GM20431 (cell line): Measurements from ENCODE around the gene PDZD7.

Experiments
- in situ Hi-C: fragments of 300-500 bp; cut with MseI, MboI; formaldehyde crosslinking; loops from one replicate; pipeline ENCODE4 v1.15.0; 2020; ENCODE audit warnings: low sequenced_read_pairs; ENCODE audit not compliant: unreplicated experiment

PDZD7 gene

DNA sequence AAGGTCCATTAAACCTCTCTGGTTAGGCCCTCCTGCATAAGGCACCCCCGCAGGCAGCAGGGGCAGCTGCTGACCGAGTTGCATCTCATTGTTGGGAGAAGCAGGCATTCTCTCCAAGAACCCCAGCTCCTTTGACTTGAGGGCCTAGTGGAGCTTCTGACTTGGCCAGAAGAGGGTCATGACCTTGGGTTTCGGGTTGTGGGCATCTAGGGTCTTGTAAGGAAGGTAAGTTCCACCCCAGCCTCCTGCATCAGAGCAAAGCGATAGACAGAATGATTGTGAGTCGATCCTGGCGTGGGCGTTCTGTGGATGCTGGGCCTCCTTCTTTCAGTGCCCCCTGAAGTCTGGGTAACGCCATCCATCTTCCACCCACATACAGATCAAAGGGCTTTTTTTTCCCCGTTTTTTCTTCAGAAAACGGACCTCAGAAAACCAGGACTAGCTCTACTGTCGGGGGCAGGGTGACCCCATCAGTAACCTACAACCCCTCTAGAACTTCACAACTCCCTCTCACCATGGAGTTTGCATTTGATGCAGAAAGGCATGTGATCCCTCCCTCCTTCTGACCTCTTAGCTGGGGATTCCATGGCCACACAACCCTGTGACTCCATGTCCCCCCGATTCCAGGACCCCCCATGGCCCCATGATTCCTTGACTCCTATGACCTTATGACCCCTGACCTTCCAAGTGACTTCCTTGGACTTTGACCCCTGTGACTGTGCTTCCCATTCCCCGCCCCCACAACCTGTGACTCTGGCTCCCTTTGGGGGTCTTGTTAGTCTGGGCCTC, 58.6 kb downstream of the PDZD7 start:
- in situ Hi-C loops, result no loop called here

DNA sequence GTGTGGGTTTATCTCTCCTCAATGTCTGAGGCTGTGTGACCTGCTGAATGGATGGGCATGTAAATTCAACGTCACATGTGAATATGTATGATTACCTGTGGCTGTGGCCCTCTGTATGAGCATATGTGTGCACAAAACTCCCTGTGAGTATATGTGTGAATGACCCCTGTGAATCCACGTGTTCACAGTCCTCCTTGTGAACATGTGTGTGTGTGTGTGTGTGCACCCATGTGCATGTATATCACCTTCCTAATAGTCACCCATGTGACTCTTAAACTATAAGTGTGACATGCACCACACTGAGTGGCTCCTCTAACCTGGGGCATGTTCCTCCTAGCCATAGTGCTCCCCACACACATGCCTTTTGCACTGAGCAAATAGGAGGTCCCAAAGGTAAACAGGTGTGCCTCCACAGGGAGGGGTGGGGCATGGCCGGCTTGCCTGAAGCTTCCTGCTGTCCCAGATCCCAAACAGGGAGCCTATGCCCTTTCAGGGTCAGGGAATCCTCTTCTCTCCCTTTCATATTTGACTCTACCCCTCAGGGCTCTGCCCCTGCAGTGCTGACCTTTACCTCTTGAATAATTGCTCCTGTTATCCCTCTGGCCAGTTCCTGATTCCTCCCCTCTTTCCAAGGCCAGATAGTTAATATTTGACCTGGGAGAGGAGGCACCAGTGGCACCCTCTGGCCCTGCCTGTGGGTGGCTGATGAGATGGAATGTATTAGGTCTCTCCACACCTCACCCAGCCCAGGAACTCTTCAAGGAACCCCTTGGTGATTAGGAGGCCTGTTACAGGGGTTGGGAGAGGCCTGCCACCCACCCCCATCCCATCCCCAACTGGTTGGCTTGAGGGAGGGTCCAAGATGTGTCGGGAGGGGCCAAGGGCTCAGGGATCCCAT, 59.8 kb downstream of the PDZD7 start:
- in situ Hi-C loops, result no loop called here

GRCh38 chr10:100970076-100970913, 60.6 kb downstream of the PDZD7 start:
- in situ Hi-C loops, result no loop called here

GRCh38 chr10:100969187-100970075, 61.5 kb downstream of the PDZD7 start, which contains the start of gene SEMA4G:
SEMA4G (plus strand) TSS chr10:100969504; CDS start chr10:100972913, 3,409 bp downstream.
- in situ Hi-C loops, result no loop called here

DNA sequence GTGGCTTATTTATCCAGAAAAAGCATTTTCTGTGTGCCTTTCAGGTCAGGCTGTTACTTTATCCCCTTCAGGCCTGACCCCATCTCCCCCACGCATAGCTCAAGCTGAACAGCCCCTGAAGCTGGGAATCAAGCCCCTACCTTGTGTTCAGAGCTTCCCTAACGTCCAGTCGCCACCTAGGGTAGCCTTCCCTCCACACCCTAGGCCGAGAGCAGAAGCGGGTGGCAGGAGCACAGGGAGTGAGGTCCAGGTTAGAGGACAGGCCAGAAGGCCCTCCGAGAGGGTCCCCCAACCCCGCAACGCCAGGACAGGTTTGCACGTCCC, 62.1 kb downstream of the PDZD7 start:
- in situ Hi-C loops, result no loop called here

DNA sequence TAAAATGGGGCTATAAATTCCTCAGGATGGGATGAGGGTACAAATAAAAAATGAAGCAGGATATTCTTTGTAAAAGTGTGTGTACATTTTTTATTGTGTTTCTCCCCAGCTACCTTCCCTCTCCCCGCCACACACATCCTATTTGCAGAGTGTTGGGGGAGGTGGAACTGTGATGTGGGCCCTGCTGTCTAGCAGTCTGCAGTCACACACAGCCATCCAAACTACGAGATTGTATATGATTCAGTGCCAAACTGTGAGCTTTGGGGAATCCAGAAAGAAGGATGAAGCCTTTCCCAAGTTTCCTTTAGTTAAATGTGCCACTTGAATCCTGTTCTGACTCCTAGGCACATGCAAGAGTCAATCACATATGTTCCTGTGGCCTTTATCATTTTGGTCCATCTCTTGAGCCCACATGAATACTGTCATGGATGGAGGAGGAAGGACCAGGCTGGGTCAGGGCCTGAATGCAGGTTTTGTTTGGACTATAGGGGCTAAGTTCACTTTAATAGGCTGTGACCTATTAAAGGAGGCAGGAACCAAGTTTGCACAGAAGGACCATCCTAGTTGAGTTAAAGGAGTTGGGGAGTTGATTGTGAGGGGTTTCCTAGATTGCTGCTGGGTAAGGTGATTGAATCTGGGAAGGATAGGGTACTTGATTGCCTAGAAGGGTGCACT, 62.7 kb downstream of the PDZD7 start:
- in situ Hi-C loops, result no loop called here

DNA sequence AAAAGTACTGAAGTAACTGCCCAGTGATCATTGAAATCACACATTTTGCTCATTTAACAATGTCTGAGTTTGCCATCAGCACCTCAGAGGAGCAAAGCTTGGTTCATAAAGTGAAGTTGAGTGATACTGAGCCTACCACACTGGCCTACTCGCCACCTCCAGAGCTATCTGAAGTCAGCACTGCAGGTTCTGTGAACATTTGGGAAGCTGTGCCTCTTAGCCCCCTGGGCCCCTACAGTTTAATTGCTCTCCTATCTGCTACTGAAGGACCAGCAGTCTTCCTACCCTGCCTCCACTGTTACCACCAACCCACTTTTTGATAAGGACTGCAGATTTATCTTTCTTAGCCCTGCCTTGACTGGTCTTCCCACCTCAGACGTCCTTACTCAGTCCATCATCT, 63.6 kb downstream of the PDZD7 start:
- in situ Hi-C loops, result no loop called here

DNA sequence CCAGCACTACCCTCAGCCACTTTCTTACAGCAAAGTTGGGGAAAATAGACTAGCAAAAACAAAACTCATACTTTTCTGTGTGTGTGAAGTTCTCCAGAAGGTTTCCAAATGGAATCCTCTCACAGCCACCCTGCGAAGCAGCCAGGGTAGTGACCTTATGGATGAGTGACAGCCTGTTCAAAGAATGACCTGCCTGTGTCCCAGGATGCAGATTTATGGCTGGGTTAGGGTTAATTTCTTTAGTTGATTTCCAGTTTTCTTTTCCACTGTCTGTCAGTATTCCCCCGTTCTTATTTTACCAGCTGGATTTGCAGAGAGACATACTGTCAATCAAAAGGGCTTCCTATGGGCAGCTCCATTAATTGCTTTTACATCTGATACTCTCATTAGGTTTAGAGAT, 64.0 kb downstream of the PDZD7 start:
- in situ Hi-C loops, result no loop called here

DNA sequence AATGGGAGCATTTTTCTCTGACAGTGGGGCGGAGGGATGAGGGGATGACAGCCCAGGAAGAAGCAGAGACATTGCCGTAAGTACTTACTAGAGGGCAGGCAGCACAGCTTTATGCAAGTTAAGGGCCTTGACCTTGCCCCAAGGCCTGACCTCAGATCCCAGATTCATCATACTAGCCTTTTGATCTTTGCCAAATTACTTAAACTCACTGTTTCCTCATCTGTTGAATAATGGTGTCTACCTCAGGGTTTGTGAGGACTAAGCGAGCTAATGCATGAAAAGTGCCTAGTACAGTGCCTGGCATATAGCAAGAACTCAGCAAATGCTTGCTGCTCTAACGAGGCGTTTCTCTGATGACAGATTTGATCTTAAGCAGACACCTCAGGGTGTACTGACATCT, 65.1 kb downstream of the PDZD7 start:
- in situ Hi-C loops, result no loop called here

- in situ Hi-C loops, result no loop called here
Measured at GRCh38 chr10:100963826-100964225, 67.1 kb downstream of the PDZD7 start.

DNA sequence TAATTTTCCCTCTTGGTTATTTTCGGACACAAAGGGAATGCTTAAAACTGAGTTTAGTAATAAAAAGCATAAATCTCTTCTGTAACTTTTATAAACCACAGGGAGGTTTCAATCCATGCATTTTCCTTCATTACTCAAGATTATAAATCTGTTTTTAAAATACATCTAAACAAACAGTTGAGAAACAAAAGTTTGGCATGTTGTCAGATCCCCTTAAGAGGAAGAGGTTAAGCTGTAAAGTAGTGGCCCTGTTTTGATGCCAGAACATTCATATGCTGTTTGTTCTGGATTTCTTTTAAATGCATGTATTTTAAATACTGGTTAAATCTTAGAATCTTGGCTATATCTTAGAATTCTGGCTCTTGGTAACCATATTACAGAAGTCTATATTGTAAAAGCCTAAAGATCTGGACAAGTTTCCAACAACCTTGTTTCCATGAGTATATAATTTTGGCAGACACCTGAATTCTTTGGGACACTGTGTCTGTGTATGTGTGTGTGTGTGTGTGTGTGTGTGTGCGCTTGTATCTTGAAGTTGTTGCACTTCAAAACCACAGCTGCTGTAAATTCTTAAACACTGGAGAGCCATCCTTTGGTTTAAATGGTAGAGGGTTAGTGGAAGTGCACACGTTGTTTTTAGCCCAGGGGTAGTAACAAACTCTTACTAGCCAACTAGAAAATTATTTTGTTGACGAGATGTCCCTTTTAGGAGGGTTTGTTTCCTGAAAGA, 68.4 kb downstream of the PDZD7 start:
- in situ Hi-C loops, result no loop called here

GRCh38 chr10:100960251-100960650, 70.7 kb downstream of the PDZD7 start:
- in situ Hi-C loops, result no loop called here
